Muscle of leg (tissue), 11 donors: ENCODE results near the gene RAB11FIP4. TPM values are rescaled to one million over a fixed set of nuclear protein-coding genes. Genes with fewer than 3 reads are reported as not detected.
A peak's percentile ranks its signal among the peaks of the same experiment; 100 is the strongest.

Experiments used
- DNase-seq: peaks from one replicate; pipeline ENCODE4 v3.0.0; 2013
- H3K27ac ChIP-seq: one replicate; pipeline ENCODE4 v1.5.1; 2013; ENCODE audit warnings: mild to moderate bottlenecking, low read length, control low read depth
- H3K27me3 ChIP-seq: one replicate; pipeline ENCODE4 v1.6.1; 2013; ENCODE audit warnings: low read length; ENCODE audit not compliant: control insufficient read depth, insufficient read depth
- H3K36me3 ChIP-seq: one replicate; pipeline ENCODE4 v1.6.1; 2013; ENCODE audit warnings: low read length; ENCODE audit not compliant: control insufficient read depth, insufficient read depth
- H3K4me1 ChIP-seq: one replicate; pipeline ENCODE4 v1.6.1; 2013; ENCODE audit warnings: low read length; ENCODE audit not compliant: control insufficient read depth, insufficient read depth
- H3K4me3 ChIP-seq: one replicate; pipeline ENCODE4 v1.5.1; 2013; ENCODE audit warnings: low read length, control low read depth
- H3K9me3 ChIP-seq: replicated peaks from 2 replicates; pipeline ENCODE4 v1.6.1; 2013; ENCODE audit warnings: low read depth, low read length; ENCODE audit not compliant: control insufficient read depth
- WGBS: methylation state at CpG from one replicate; pipeline ENCODE4 v1.1.5; 2013; ENCODE audit warnings: missing lambda C conversion rate; ENCODE audit not compliant: insufficient coverage; 5-methylcytosine and 5-hydroxymethylcytosine counted together
- polyA plus RNA-seq, 8 donors: library from polyadenylated mRNA; unstranded; fragments of 120-200 nt; gene quantifications; one replicate each; pipeline versions ENCODE4 v1.2.1 to v1.2.3, GENCODE V29; 2013; ENCODE audit warnings: inconsistent platforms in 1 of 8, low replicate concordance in 1 of 8; ENCODE audit not compliant: insufficient read length in 8 of 8, insufficient read depth in 1 of 8
- total RNA-seq: library from RNA; stranded (reverse); fragments of 120-200 nt; gene quantifications from one replicate; pipeline ENCODE4 v1.2.4, GENCODE V29; 2013

Gene RAB11FIP4
- total and polyA plus RNA-seq, 9 donors, result 0.28 to 1.6 (median 0.89) TPM

DNA sequence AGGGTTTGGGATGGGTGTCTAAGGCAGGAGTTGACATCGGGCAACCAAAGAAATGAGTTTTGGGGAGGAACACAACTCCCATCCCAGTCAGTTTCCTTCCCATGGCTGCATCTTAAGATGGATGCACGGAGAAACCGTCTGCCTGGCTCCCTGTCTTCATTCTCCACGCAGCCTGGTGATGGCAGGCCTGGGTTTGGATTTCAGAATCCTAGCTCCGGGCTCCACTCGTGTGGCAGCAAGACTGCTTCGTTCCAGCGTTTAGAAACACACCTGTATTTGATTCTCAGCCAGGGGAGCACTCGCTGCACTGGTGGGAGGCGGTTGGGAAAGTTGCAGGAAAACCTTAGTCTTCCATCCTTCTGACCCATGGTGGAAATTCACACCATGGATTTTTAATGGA is 141.1 kb downstream of the RAB11FIP4 start:
- Histone ChIP-seq H3K9me3 (no peaks in the 10 kb centered on the region), H3K27me3 (no peaks in the 10 kb centered on the region), H3K4me3 (no peak overlapping the region), H3K4me1 (peaks cover 10% of the 10 kb centered on the region), H3K36me3 (no peaks in the 10 kb centered on the region), H3K27ac (no peak overlapping the region)
- WGBS, result 65% methylated on average over 4 of the region's 10 CpGs
- no peak for DNase-seq

DNA sequence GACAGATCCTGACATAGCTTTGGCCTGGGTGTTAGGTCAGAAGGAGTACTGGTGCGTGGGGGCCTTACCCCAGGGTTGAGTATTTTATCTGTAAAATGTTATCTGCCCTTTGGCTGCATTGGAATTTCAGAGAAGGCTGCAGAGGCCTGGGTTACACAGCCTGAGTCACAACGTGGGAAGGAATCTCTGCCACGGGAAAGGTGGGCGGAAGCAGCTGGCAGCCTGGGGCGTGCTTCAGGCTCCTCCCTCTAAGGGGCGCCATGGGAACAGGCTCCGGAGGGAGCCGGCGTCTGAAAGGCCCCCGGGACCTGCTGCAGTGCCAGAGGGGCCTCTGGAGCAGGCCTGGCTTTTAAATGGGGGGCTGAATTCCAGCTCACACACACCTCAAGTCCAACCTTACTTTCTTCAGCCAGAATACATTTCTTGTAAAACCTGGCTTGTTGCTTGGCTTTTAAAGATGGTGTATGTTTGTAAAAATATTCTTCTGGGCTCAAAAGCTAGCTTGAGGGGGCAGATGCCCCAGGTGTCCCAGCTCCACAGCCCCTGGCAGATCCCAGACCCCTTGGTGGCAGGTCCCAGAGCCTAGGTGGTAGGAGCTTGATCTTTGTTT is 142.2 kb downstream of the RAB11FIP4 start:
- no peaks in the 10 kb centered on the region for H3K9me3 ChIP-seq
- H3K27ac ChIP-seq, result no peak overlapping the region
- 27% methylated on average over 5 of the region's 10 CpGs for WGBS
- no peak for DNase-seq
- no peaks in the 10 kb centered on the region for H3K36me3 ChIP-seq
- H3K4me3 ChIP-seq, result no peak overlapping the region
- peaks cover 17% of the 10 kb centered on the region for H3K4me1 ChIP-seq
- no peaks in the 10 kb centered on the region for H3K27me3 ChIP-seq

GRCh38 chr17:31534223-31534888 is 142.9 kb downstream of the RAB11FIP4 start:
- no peaks in the 10 kb centered on the region for H3K9me3 ChIP-seq
- WGBS, result 60% methylated on average over 7 of the region's 10 CpGs
- H3K27me3 ChIP-seq, result no peaks in the 10 kb centered on the region
- no peak for DNase-seq
- H3K27ac ChIP-seq, result no peak overlapping the region
- H3K4me3 ChIP-seq, result no peak overlapping the region
- H3K4me1 ChIP-seq, result peaks cover 17% of the 10 kb centered on the region
- no peaks in the 10 kb centered on the region for H3K36me3 ChIP-seq

GRCh38 chr17:31535581-31535981 is 144.1 kb downstream of the RAB11FIP4 start:
- peaks cover 17% of the 10 kb centered on the region for H3K4me1 ChIP-seq
- no peak overlapping the region for H3K27ac ChIP-seq
- no peak for DNase-seq
- no peak overlapping the region for H3K4me3 ChIP-seq
- no peaks in the 10 kb centered on the region for H3K36me3 ChIP-seq
- no CpG with 5 or more reads among the region's 2 CpGs for whole genome bisulfite sequencing
- H3K27me3 ChIP-seq, result no peaks in the 10 kb centered on the region
- H3K9me3 ChIP-seq, result no peaks in the 10 kb centered on the region

DNA sequence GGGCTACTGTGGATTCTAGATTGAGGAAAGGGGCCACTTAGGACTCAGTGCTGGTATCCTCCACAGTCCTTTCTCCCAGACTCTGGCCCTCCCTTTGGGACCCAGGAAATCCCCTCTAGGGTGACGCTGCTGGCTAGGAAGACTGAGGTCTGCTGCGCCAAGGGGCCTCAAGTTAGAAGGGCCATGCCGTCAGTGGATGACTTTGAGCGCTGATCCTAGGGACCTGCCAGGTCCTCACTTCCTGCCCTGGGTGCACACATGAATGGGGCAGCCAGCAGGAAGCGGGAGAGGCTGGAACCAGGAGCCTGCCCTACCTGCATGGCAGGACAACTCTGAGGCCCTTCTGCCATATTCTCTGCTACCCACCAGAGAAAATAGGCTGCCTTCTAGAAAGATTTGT is 145.0 kb downstream of the RAB11FIP4 start:
- no peak overlapping the region for H3K27ac ChIP-seq
- 100% methylated on average over 2 of the region's 5 CpGs for WGBS
- no peak overlapping the region for H3K4me3 ChIP-seq
- no peaks in the 10 kb centered on the region for H3K27me3 ChIP-seq
- no peak for DNase-seq
- peaks cover 17% of the 10 kb centered on the region for H3K4me1 ChIP-seq
- no peaks in the 10 kb centered on the region for H3K9me3 ChIP-seq
- no peaks in the 10 kb centered on the region for H3K36me3 ChIP-seq

- Histone ChIP-seq H3K4me1 (peaks cover 17% of the 10 kb centered on the region), H3K27me3 (no peaks in the 10 kb centered on the region), H3K27ac (no peak overlapping the region), H3K4me3 (no peak overlapping the region), H3K9me3 (no peaks in the 10 kb centered on the region), H3K36me3 (no peaks in the 10 kb centered on the region)
- DNase-seq, result peak; percentile 33
- WGBS, result 38% methylated on average over 8 of the region's 9 CpGs
These were observed 146.1 kb downstream of the RAB11FIP4 start for GRCh38 chr17:31537565-31538011.

DNA sequence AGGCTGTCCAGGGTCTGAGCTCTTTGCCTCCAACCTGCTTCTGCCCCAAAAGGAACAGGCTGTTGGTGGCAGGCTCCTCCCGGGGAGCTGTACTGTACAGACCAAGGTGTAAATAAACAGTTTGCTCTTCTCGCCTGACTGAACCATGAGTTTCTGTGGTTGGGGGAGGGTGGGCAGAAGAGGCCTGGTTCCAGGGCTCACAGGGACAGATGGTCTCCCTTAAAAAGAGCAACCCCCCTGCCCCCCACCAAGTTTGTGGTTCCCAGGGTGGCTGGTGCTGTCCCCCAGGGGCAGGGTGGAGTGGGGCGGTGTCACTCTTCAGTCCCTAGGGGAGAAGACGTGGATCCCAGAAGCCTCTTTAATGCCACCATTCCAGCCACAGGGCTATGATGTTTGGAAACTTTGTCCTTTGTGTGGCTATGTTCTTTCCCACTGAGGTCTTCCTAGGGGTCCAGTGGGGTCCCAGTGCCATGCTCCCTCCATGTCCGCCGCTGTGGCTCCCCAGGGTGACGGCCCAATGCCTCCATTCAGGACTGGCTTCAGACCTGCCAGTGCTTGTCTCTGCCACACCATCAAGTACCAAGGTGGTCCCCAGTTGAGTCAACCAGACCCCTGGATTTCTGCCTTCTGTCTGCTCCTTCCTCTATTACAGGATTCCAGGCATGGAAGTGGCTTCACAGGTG is 146.7 kb downstream of the RAB11FIP4 start:
- H3K4me3 ChIP-seq, result no peak overlapping the region
- WGBS, result 95% methylated on average over 3 of the region's 7 CpGs
- H3K36me3 ChIP-seq, result no peaks in the 10 kb centered on the region
- no peaks in the 10 kb centered on the region for H3K9me3 ChIP-seq
- H3K27ac ChIP-seq, result no peak overlapping the region
- H3K27me3 ChIP-seq, result no peaks in the 10 kb centered on the region
- DNase-seq, result no peak
- H3K4me1 ChIP-seq, result peaks cover 17% of the 10 kb centered on the region

- 93% methylated on average over 5 of the region's 9 CpGs for WGBS
- Histone ChIP-seq H3K9me3 (no peaks in the 10 kb centered on the region), H3K4me3 (no peak overlapping the region), H3K27me3 (no peaks in the 10 kb centered on the region), H3K27ac (no peak overlapping the region), H3K4me1 (peaks cover 12% of the 10 kb centered on the region), H3K36me3 (no peaks in the 10 kb centered on the region)
- no peak for DNase-seq
These were observed 149.3 kb downstream of the RAB11FIP4 start for GRCh38 chr17:31540602-31541307.

GRCh38 chr17:31541559-31541958 is 150.1 kb downstream of the RAB11FIP4 start:
- WGBS, result 65% methylated on average over 4 of the region's 5 CpGs
- no peak overlapping the region for H3K27ac ChIP-seq
- no peaks in the 10 kb centered on the region for H3K36me3 ChIP-seq
- no peaks in the 10 kb centered on the region for H3K9me3 ChIP-seq
- no peak for DNase-seq
- H3K4me3 ChIP-seq, result no peak overlapping the region
- no peaks in the 10 kb centered on the region for H3K27me3 ChIP-seq
- H3K4me1 ChIP-seq, result peaks cover 12% of the 10 kb centered on the region

DNA sequence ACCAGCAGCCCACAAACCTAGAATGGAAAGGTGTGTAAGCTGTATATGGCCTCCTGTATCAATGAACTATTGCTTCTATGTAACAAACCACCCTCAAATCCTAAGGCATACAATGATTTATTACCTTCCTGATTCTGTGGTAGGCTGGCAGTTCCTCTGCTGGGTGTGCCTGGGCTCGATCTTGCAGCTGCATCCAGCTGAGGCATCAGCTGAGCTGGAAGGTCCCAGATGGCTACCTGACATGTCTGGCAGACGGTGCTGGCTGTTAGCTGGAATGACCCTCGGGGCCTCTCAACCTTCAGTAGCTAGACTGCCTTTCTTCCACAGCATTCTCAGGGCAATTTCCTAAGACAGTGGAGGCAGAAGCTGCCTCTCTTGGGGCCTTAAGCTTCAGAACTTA is 152.7 kb downstream of the RAB11FIP4 start:
- no peak for DNase-seq
- Histone ChIP-seq H3K4me1 (peaks cover 6% of the 10 kb centered on the region), H3K4me3 (no peak overlapping the region), H3K27ac (no peak overlapping the region), H3K9me3 (no peaks in the 10 kb centered on the region), H3K27me3 (no peaks in the 10 kb centered on the region), H3K36me3 (no peaks in the 10 kb centered on the region)
- 22% methylated on average over 3 of the region's 3 CpGs for WGBS
